Astrocyte (in vitro differentiated cells and primary cell): ENCODE measurements around the gene RTP4. TPM values are rescaled to one million over a fixed set of nuclear protein-coding genes. Genes with fewer than 3 reads are reported as not detected.

Source experiments
- DNase-seq: peaks from one replicate; pipeline ENCODE4 v3.0.0-alpha.2; 2010; ENCODE audit warnings: low read depth
- FAIRE-seq: peaks from 2 replicates; lab custom pipeline; 2011; peaks lifted over from hg19 to GRCh38; lab: Jason Lieb, UNC
- H2AFZ ChIP-seq: 2 replicates; pipeline ENCODE4 v1.6.0; 2012; ENCODE audit warnings: low read depth, low read length, inconsistent platforms
- H3K27ac ChIP-seq: 2 replicates; pipeline ENCODE4 v1.5.1; 2011; ENCODE audit warnings: low read depth, low read length, inconsistent platforms
- H3K27me3 ChIP-seq: 2 replicates; pipeline ENCODE4 v1.6.0; 2011; ENCODE audit warnings: low read length, inconsistent platforms; ENCODE audit not compliant: insufficient read depth
- H3K36me3 ChIP-seq: 2 replicates; pipeline ENCODE4 v1.5.1; 2011; ENCODE audit warnings: low read length, inconsistent platforms; ENCODE audit not compliant: insufficient read depth
- H3K4me1 ChIP-seq: 2 replicates; pipeline ENCODE4 v1.5.1; 2011; ENCODE audit warnings: low read length, inconsistent platforms; ENCODE audit not compliant: insufficient read depth
- H3K4me2 ChIP-seq: 2 replicates; pipeline ENCODE4 v1.6.0; 2012; ENCODE audit warnings: low read length, inconsistent platforms
- H3K4me3 ChIP-seq: 2 replicates; pipeline ENCODE4 v1.5.1; 2011; ENCODE audit warnings: low read depth, mild to moderate bottlenecking, low read length, inconsistent platforms; ENCODE audit not compliant: insufficient read depth
- H3K79me2 ChIP-seq: 2 replicates; pipeline ENCODE4 v1.6.0; 2012; ENCODE audit warnings: mild to moderate bottlenecking, low read length, inconsistent platforms; ENCODE audit not compliant: insufficient read depth
- H3K9ac ChIP-seq: 2 replicates; pipeline ENCODE4 v1.6.0; 2012; ENCODE audit warnings: mild to moderate bottlenecking, low read length, inconsistent platforms
- H3K9me3 ChIP-seq: 2 replicates; pipeline ENCODE4 v1.5.1; 2012; ENCODE audit warnings: low read depth, mild to moderate bottlenecking, low read length, inconsistent platforms; ENCODE audit not compliant: insufficient read depth
- H4K20me1 ChIP-seq: 2 replicates; pipeline ENCODE4 v1.6.0; 2012; ENCODE audit warnings: low read length, inconsistent platforms; ENCODE audit not compliant: insufficient read depth
- H3K27ac Mint-ChIP-seq: one replicate; pipeline ENCODE4 v1.8.0; 2021; ENCODE audit warnings: mild to moderate bottlenecking, mixed read lengths; ENCODE audit not compliant: unreplicated experiment
- H3K27me3 Mint-ChIP-seq: one replicate; pipeline ENCODE4 v1.8.0; 2021; ENCODE audit warnings: low read depth, mixed read lengths; ENCODE audit not compliant: unreplicated experiment
- H3K36me3 Mint-ChIP-seq: one replicate; pipeline ENCODE4 v1.8.0; 2021; ENCODE audit warnings: low read depth, mixed read lengths; ENCODE audit not compliant: unreplicated experiment
- H3K4me1 Mint-ChIP-seq: one replicate; pipeline ENCODE4 v1.8.0; 2021; ENCODE audit warnings: low read depth, mixed read lengths; ENCODE audit not compliant: unreplicated experiment
- H3K4me3 Mint-ChIP-seq: one replicate; pipeline ENCODE4 v1.8.0; 2021; ENCODE audit warnings: mild to moderate bottlenecking, moderate library complexity, mixed read lengths; ENCODE audit not compliant: unreplicated experiment
- H3K9me3 Mint-ChIP-seq: one replicate; pipeline ENCODE4 v1.8.0; 2021; ENCODE audit warnings: mild to moderate bottlenecking, mixed read lengths; ENCODE audit not compliant: unreplicated experiment
- CTCF ChIP-seq: IDR thresholded peaks from 2 replicates; pipeline ENCODE4 v1.5.1; 2011; ENCODE audit warnings: low read depth, mild to moderate bottlenecking, inconsistent platforms, low read length, moderate library complexity; ENCODE audit not compliant: insufficient read depth
- EZH2 ChIP-seq: IDR thresholded peaks from 2 replicates; pipeline ENCODE4 v1.6.1; 2012; ENCODE audit warnings: mild to moderate bottlenecking, low read length, inconsistent platforms; ENCODE audit not compliant: insufficient read depth
- total RNA-seq: library from RNA; stranded (reverse); gene quantifications from 2 replicates; pipeline ENCODE4 v1.2.1, GENCODE V29; 2021

Gene RTP4
- total RNA-seq, 1 donor from 2014 or later, result 1.2 TPM

- TF ChIP-seq CTCF (no peak), EZH2 (no peak)
Observed at GRCh38 chr3:187322291-187322690, 45.9 kb upstream of the RTP4 start.

GRCh38 chr3:187323091-187323490 is 45.1 kb upstream of the RTP4 start:
- no peak overlapping the region for H3K27ac ChIP-seq
- H3K36me3 ChIP-seq, result no peaks in the 10 kb centered on the region
- Mint-ChIP-seq H3K4me1 (peaks cover 8% of the 10 kb centered on the region), H3K27me3 (no peaks in the 10 kb centered on the region), H3K4me3 (no peak overlapping the region), H3K9me3 (no peaks in the 10 kb centered on the region), H3K27ac (no peak overlapping the region), H3K36me3 (no peaks in the 10 kb centered on the region)
- no peaks in the 10 kb centered on the region for H4K20me1 ChIP-seq
- H3K4me3 ChIP-seq, result no peak overlapping the region
- H3K4me2 ChIP-seq, result no peak overlapping the region
- no peaks in the 10 kb centered on the region for H3K9me3 ChIP-seq
- no peak for TF ChIP-seq CTCF
- TF ChIP-seq EZH2, result no peak
- peaks cover 11% of the 10 kb centered on the region for H3K27me3 ChIP-seq
- DNase-seq, result no peak
- no peaks in the 10 kb centered on the region for H3K79me2 ChIP-seq
- no peak for FAIRE-seq
- peaks cover 8% of the 10 kb centered on the region for H3K4me1 ChIP-seq
- H3K9ac ChIP-seq, result no peak overlapping the region
- no peak overlapping the region for H2AFZ ChIP-seq

More at GRCh38 chr3:187322291-187322690, 45.9 kb upstream of the RTP4 start:
- no peak overlapping the region for H3K27ac ChIP-seq
- no peak overlapping the region for H3K4me3 ChIP-seq
- FAIRE-seq (no peak), DNase-seq (no peak)
- no peaks in the 10 kb centered on the region for H3K36me3 ChIP-seq
- no peaks in the 10 kb centered on the region for H3K36me3 Mint-ChIP-seq
- no peaks in the 10 kb centered on the region for H3K79me2 ChIP-seq
- no peak overlapping the region for H2AFZ ChIP-seq
- no peaks in the 10 kb centered on the region for H3K9me3 ChIP-seq
- no peak overlapping the region for H3K4me3 Mint-ChIP-seq
- peaks cover 17% of the 10 kb centered on the region for H3K27me3 ChIP-seq
- H3K4me1 Mint-ChIP-seq, result peaks cover 8% of the 10 kb centered on the region
- H4K20me1 ChIP-seq, result no peaks in the 10 kb centered on the region
- H3K4me2 ChIP-seq, result no peak overlapping the region
- H3K9me3 Mint-ChIP-seq, result no peaks in the 10 kb centered on the region
- H3K4me1 ChIP-seq, result peaks cover 8% of the 10 kb centered on the region
- no peak overlapping the region for H3K27ac Mint-ChIP-seq
- no peak overlapping the region for H3K9ac ChIP-seq
- peaks cover 2% of the 10 kb centered on the region for H3K27me3 Mint-ChIP-seq

DNA sequence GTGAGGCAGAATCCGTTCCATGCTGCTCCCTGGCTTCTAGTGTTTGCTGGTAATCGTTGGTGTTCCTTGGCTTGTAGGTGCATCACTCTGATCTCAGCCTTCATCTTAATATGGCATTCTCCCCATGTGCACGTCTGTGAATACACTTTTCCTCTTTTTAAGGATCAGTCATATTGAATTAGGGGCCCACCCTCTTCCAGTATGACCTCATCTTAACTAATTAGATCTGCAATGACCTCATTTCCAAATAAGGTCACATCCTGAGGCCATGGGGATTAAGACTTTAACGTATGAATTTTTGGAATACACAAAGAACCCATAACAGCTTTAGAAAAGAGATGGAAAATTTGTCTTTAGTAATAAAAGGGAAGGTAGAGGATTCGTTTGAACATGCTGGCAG is 42.6 kb upstream of the RTP4 start:
- Mint-ChIP-seq H3K27me3 (no peaks in the 10 kb centered on the region), H3K27ac (no peak overlapping the region), H3K4me1 (no peaks in the 10 kb centered on the region), H3K36me3 (no peaks in the 10 kb centered on the region), H3K9me3 (no peaks in the 10 kb centered on the region), H3K4me3 (no peak overlapping the region)
- Histone ChIP-seq H3K9me3 (no peaks in the 10 kb centered on the region), H3K4me1 (no peaks in the 10 kb centered on the region), H3K4me2 (no peak overlapping the region), H3K27ac (no peak overlapping the region), H3K79me2 (no peaks in the 10 kb centered on the region), H3K36me3 (no peaks in the 10 kb centered on the region), H3K9ac (no peak overlapping the region), H3K4me3 (no peak overlapping the region), H4K20me1 (no peaks in the 10 kb centered on the region), H2AFZ (no peak overlapping the region), H3K27me3 (peaks cover 11% of the 10 kb centered on the region)
- TF ChIP-seq EZH2, result no peak
- no peak for TF ChIP-seq CTCF
- no peak for DNase-seq
- no peak for FAIRE-seq
